ENCODE measurements around the gene GIMD1. TPM values are rescaled to one million over a fixed set of nuclear protein-coding genes. Genes with fewer than 3 reads are reported as not detected.

The GIMD1 gene
- total RNA-seq, 1 donor from 2014 or later, result not detected

- H3K27ac Mint-ChIP-seq (ENCODE audit: unreplicated experiment), result no peak overlapping the region
- no peaks in the 10 kb centered on the region for H3K36me3 Mint-ChIP-seq (ENCODE audit: unreplicated experiment)
- no peak for DNase-seq
- H3K9me3 Mint-ChIP-seq (ENCODE audit: unreplicated experiment), result no peaks in the 10 kb centered on the region
- H3K4me3 Mint-ChIP-seq (ENCODE audit: unreplicated experiment), result no peak overlapping the region
- TF ChIP-seq, protein P1, sequence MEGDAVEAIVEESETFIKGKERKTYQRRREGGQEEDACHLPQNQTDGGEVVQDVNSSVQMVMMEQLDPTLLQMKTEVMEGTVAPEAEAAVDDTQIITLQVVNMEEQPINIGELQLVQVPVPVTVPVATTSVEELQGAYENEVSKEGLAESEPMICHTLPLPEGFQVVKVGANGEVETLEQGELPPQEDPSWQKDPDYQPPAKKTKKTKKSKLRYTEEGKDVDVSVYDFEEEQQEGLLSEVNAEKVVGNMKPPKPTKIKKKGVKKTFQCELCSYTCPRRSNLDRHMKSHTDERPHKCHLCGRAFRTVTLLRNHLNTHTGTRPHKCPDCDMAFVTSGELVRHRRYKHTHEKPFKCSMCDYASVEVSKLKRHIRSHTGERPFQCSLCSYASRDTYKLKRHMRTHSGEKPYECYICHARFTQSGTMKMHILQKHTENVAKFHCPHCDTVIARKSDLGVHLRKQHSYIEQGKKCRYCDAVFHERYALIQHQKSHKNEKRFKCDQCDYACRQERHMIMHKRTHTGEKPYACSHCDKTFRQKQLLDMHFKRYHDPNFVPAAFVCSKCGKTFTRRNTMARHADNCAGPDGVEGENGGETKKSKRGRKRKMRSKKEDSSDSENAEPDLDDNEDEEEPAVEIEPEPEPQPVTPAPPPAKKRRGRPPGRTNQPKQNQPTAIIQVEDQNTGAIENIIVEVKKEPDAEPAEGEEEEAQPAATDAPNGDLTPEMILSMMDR (IDR thresholded peaks at IDR 0.05; ENCODE audit: partially characterized antibody, unreplicated experiment), result no peak
- H3K4me1 Mint-ChIP-seq (ENCODE audit: low read depth, unreplicated experiment), result no peaks in the 10 kb centered on the region
- H3K27me3 Mint-ChIP-seq (ENCODE audit: unreplicated experiment), result no peaks in the 10 kb centered on the region
These were observed 14.8 kb downstream of the GIMD1 start for GRCh38 chr4:106353786-106354185.

DNA sequence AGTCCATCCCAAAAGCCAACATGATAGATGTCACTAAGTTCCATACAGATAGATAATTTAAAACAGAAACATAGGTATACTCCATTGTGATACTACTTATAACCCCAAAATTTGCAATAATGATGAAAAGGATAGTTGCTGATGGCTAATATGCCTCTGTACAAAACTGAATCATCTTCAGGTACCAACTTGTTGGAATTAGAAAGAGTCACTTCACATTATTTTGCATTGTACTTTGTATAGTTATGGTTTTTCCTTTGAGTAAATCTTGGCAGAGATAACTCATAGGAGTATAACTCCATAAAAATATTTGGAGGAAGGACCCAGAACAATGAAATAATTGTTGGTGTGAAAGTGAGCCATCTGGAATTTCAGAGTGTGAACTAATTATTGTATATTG lies 17.6 kb downstream of the GIMD1 start:
- Mint-ChIP-seq H3K4me1 (ENCODE audit: low read depth, unreplicated experiment) (peaks cover 2% of the 10 kb centered on the region), H3K36me3 (ENCODE audit: unreplicated experiment) (no peaks in the 10 kb centered on the region), H3K9me3 (ENCODE audit: unreplicated experiment) (no peaks in the 10 kb centered on the region), H3K27ac (ENCODE audit: unreplicated experiment) (no peak overlapping the region), H3K4me3 (ENCODE audit: unreplicated experiment) (no peak overlapping the region), H3K27me3 (ENCODE audit: unreplicated experiment) (no peaks in the 10 kb centered on the region)
- TF ChIP-seq, protein P1 (IDR thresholded peaks at IDR 0.05; ENCODE audit: partially characterized antibody, unreplicated experiment), result no peak
- DNase-seq, result no peak

GRCh38 chr4:106347167-106347566 lies 21.4 kb downstream of the GIMD1 start:
- H3K27me3 Mint-ChIP-seq (ENCODE audit: unreplicated experiment), result no peaks in the 10 kb centered on the region
- H3K4me3 Mint-ChIP-seq (ENCODE audit: unreplicated experiment), result no peak overlapping the region
- peaks cover 7% of the 10 kb centered on the region for H3K4me1 Mint-ChIP-seq (ENCODE audit: low read depth, unreplicated experiment)
- no peaks in the 10 kb centered on the region for H3K36me3 Mint-ChIP-seq (ENCODE audit: unreplicated experiment)
- no peak overlapping the region for H3K27ac Mint-ChIP-seq (ENCODE audit: unreplicated experiment)
- DNase-seq, result no peak
- no peaks in the 10 kb centered on the region for H3K9me3 Mint-ChIP-seq (ENCODE audit: unreplicated experiment)
- TF ChIP-seq, protein P1 (IDR thresholded peaks at IDR 0.05; ENCODE audit: partially characterized antibody, unreplicated experiment), result no peak

GRCh38 chr4:106344647-106344970 lies 24.0 kb downstream of the GIMD1 start:
- Mint-ChIP-seq H3K36me3 (ENCODE audit: unreplicated experiment) (peaks cover 5% of the 10 kb centered on the region), H3K4me3 (ENCODE audit: unreplicated experiment) (no peak overlapping the region), H3K27me3 (ENCODE audit: unreplicated experiment) (no peaks in the 10 kb centered on the region), H3K9me3 (ENCODE audit: unreplicated experiment) (peaks cover 1% of the 10 kb centered on the region), H3K27ac (ENCODE audit: unreplicated experiment) (no peak overlapping the region), H3K4me1 (ENCODE audit: low read depth, unreplicated experiment) (peaks cover 7% of the 10 kb centered on the region)
- no peak for DNase-seq
- TF ChIP-seq, protein P1 (IDR thresholded peaks at IDR 0.05; ENCODE audit: partially characterized antibody, unreplicated experiment), result no peak

GRCh38 chr4:106343865-106344646 lies 24.5 kb downstream of the GIMD1 start:
- Mint-ChIP-seq H3K4me3 (ENCODE audit: unreplicated experiment) (no peak overlapping the region), H3K36me3 (ENCODE audit: unreplicated experiment) (peaks cover 5% of the 10 kb centered on the region), H3K27me3 (ENCODE audit: unreplicated experiment) (peaks cover 3% of the 10 kb centered on the region), H3K27ac (ENCODE audit: unreplicated experiment) (no peak overlapping the region), H3K9me3 (ENCODE audit: unreplicated experiment) (peaks cover 6% of the 10 kb centered on the region), H3K4me1 (ENCODE audit: low read depth, unreplicated experiment) (peaks cover 13% of the 10 kb centered on the region)
- TF ChIP-seq, protein P1 (IDR thresholded peaks at IDR 0.05; ENCODE audit: partially characterized antibody, unreplicated experiment), result no peak
- no peak for DNase-seq

All from glutamatergic neuron (in vitro differentiated cells).